ENCODE results near the gene ZNF462. TPM values are rescaled to one million over a fixed set of nuclear protein-coding genes. Genes with fewer than 3 reads are reported as not detected.

ZNF462 gene
- total and polyA plus RNA-seq, 2 of the 4 experiments (the other 2 are of a cell fraction), result 6.1 to 18.8 TPM

DNA sequence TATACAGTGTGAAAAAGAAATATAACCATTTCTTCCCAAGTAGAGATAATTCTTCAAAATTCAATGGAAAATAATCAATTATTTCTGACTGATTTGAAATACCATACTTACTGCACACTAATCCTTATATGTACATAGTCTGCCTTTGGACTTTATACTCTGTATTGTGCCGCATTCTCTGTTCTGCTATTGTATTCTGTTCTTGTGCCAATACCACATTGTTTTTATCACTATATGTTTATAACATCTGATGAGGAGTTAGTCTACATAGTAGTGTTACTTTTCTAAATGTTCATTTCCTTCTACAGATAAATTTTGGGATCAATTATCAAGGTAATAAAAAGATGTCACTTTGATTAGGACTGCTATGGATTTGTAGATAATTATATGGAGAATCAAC lies 16.7 kb upstream of the ZNF462 start:
- Histone ChIP-seq H3K9ac (ENCODE audit: low read depth, low read length) (no peak overlapping the region), H3K56ac (ENCODE audit: extremely low read depth, insufficient read depth, low read length) (no peak overlapping the region), H2BK5ac (ENCODE audit: low read depth, low read length, poor library complexity, severe bottlenecking) (no peak overlapping the region), H3K23ac (ENCODE audit: low read depth, low read length) (no peak overlapping the region), H3K9me3 (ENCODE audit: control insufficient read depth, insufficient read depth, low read length) (no peaks in the 10 kb centered on the region), H4K20me1 (ENCODE audit: insufficient read depth, low read length) (no peaks in the 10 kb centered on the region), H2AK9ac (replicated peaks; ENCODE audit: low read depth, low read length, poor library complexity) (no peak overlapping the region), H3K27ac (ENCODE audit: insufficient read depth, low read length) (no peak overlapping the region), H3K4me2 (ENCODE audit: low read depth, low read length) (no peak overlapping the region), H3K4ac (ENCODE audit: low read depth, low read length) (no peak overlapping the region), H2AFZ (replicated peaks; ENCODE audit: low read length, poor library complexity) (no peak overlapping the region), H3K79me1 (ENCODE audit: low read depth in 1 of 2, low read length in 2 of 2) (no peaks in the 10 kb centered on the region), H3K9me1 (ENCODE audit: insufficient read depth, low read length) (no peaks in the 10 kb centered on the region), H2AK5ac (ENCODE audit: low read depth, low read length) (no peak overlapping the region), H4K91ac (ENCODE audit: insufficient read depth, low read depth, low read length) (no peak overlapping the region), H2BK120ac (ENCODE audit: low read depth, low read length) (no peak overlapping the region), H3K14ac (replicated peaks; ENCODE audit: low read depth, low read length) (no peak overlapping the region), H4K5ac (ENCODE audit: low read depth, low read length) (no peak overlapping the region), H2BK20ac (ENCODE audit: low read depth, low read length) (no peak overlapping the region), H3K27me3 (ENCODE audit: control insufficient read depth, insufficient read depth, low read length) (no peaks in the 10 kb centered on the region), H3K18ac (ENCODE audit: low read depth, low read length) (no peak overlapping the region), H4K8ac (ENCODE audit: low read depth in 2 of 2, low read length in 2 of 2) (no peak overlapping the region), H3K4me3 (ENCODE audit: insufficient read depth, low read depth, low read length) (no peak overlapping the region), H2BK15ac (ENCODE audit: low read depth, low read length) (no peak overlapping the region), H3K4me1 (ENCODE audit: control insufficient read depth, insufficient read depth, low read length) (no peaks in the 10 kb centered on the region), H3K36me3 (ENCODE audit: control insufficient read depth, insufficient read depth, low read length) (no peaks in the 10 kb centered on the region)
- no TSS peak for BruUV-seq (replicated peaks)
- ChIA-PET CTCF (no interaction called here), POLR2A (ENCODE audit: unreplicated experiment) (no interaction called here)
- dilution Hi-C loops (cut with HindIII; ENCODE audit: low sequenced_read_pairs, unreplicated experiment) (no loop called here), in situ Hi-C loops (cut with MboI; ENCODE audit: low sequenced_read_pairs) (no loop called here), intact Hi-C loops (cut with micrococcal nuclease) (loop anchor here (10.0 kb wide), 1 partner anchor 292 kb away; no protein-coding TSS in a partner anchor)
- no peak for ATAC-seq (ENCODE audit: low read depth)
- TF ChIP-seq RFX5 (IDR thresholded peaks at IDR 0.05; ENCODE audit: low read depth, low read length) (no peak), CEBPB (IDR thresholded peaks at IDR 0.05; ENCODE audit: low read depth, low read length) (no peak), SMC3 (IDR thresholded peaks at IDR 0.05; ENCODE audit: low read depth, low read length) (no peak)
- DNase-seq, result no peak
- no CpG with 5 or more reads among the region's 1 CpG for WGBS, 2 experiments (ENCODE audit: extremely low coverage in 2 of 2, insufficient read length in 1 of 2)
